ENCODE results near the gene COX10. TPM values are rescaled to one million over a fixed set of nuclear protein-coding genes. Genes with fewer than 3 reads are reported as not detected.
A peak's percentile ranks its signal among the peaks of the same experiment; 100 is the strongest.

The COX10 gene
- polyA plus RNA-seq, 3 donors from 2014 or later, result 15.5 to 18.6 (median 16.8) TPM

DNA sequence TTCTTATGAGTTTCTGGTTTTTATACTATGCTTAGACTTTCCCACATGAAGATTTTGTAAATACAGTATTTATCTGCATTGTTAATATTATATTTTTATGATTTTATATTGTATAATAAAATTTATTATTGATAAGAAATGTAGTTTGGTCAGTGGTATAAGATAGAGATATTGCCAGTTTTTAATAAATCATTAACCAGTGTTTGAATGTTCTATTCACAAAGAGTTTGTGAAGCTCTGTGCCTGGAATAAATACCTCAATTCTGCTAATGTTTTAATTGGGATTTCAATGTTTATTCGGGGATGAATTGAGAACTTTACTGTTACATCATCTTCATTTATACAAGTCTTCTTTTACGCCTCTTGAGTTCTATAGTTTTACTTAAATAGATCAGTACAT lies 16.9 kb downstream of the COX10 start:
- peaks cover 0 to 4% (median 3%) of the 10 kb centered on the region in 3 donors for H3K27me3 Mint-ChIP-seq (ENCODE audit: low read depth in 3 of 3)
- no peak overlapping the region for H3K27ac Mint-ChIP-seq
- no peak overlapping the region for H3K4me3 Mint-ChIP-seq
- no peak for DNase-seq
- no peaks in the 10 kb centered on the region for H3K9me3 Mint-ChIP-seq
- H3K4me1 Mint-ChIP-seq, result peaks cover 0 to 8% of the 10 kb centered on the region in 2 donors
- H3K36me3 Mint-ChIP-seq, result peaks cover 4 to 18% (median 14%) of the 10 kb centered on the region in 3 donors

DNA sequence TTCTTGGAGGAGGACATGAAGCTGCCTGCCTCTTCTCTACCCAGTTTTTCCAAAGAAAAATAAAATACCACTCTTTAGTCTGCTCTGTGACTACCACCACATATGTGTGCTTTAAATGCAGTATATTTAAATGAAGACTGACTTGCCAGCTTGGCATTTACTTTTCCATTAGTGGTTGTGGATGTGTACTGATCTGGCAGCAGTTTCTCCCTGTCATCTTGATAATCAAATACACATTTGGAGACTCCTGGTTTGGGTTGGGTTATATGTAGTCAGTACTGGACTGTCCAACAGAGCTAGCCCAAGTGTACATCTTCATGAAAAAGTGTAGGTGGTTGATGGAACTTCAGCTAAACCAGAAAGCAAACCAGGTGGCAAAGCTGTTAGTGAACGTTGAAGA lies 19.9 kb downstream of the COX10 start:
- DNase-seq, result no peak
- no peaks in the 10 kb centered on the region for H3K9me3 Mint-ChIP-seq
- no peak overlapping the region for H3K4me3 Mint-ChIP-seq
- H3K27me3 Mint-ChIP-seq (ENCODE audit: low read depth in 3 of 3), result peaks cover 0 to 4% (median 3%) of the 10 kb centered on the region in 3 donors
- H3K4me1 Mint-ChIP-seq, result peaks cover 2 to 25% of the 10 kb centered on the region in 2 donors
- H3K27ac Mint-ChIP-seq, result no peak overlapping the region
- peaks cover 0 to 14% (median 9%) of the 10 kb centered on the region in 3 donors for H3K36me3 Mint-ChIP-seq

DNA sequence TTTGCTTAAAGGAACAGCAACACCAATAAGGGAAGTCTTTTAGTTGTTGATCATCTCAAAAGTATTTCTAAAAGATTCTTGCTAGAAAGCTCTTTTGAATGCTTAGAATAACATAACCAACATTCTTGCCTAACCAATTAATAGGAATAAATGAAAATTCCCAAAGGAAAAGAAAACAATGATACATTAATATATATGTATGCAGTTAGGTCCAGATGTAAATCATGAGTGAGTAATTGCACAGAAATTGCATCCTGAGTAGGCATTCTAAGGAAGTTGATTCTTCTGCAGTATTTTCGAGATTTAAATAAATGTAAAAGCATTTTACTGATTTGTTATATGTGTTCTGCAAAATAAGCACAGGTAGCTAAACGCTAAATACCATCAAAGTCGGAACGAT lies 22.1 kb downstream of the COX10 start:
- Mint-ChIP-seq H3K27ac (no peak overlapping the region), H3K9me3 (no peaks in the 10 kb centered on the region), H3K27me3 (ENCODE audit: low read depth in 3 of 3) (peaks cover 0 to 4% (median 3%) of the 10 kb centered on the region in 3 donors), H3K4me1 (peaks cover 2 to 31% of the 10 kb centered on the region in 2 donors), H3K4me3 (no peak overlapping the region), H3K36me3 (peaks cover 0 to 14% (median 9%) of the 10 kb centered on the region in 3 donors)
- no peak for DNase-seq

DNA sequence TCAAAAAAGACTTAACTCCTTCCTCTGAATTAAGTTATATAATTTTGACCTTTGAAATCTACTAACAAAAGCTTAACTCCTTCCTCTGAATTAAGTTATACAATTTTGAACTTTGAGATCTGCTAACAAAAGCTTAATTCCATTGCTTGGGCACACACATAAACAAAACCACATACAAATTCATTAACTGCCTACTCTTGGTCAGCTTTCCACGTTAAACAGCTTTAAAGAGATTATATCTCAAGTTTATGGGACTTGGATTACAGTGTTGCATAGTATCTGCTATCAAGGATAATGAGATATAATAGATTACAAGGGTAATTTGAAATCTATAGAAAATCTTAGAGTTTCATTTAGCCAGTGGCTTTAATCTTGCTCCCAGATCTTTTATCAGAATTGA lies 23.5 kb downstream of the COX10 start:
- H3K36me3 Mint-ChIP-seq, result peaks cover 0 to 8% (median 3%) of the 10 kb centered on the region in 3 donors
- H3K27me3 Mint-ChIP-seq (ENCODE audit: low read depth in 3 of 3), result peaks cover 0 to 4% (median 1%) of the 10 kb centered on the region in 3 donors
- no peaks in the 10 kb centered on the region for H3K9me3 Mint-ChIP-seq
- peaks cover 2 to 31% of the 10 kb centered on the region in 2 donors for H3K4me1 Mint-ChIP-seq
- H3K4me3 Mint-ChIP-seq, result no peak overlapping the region
- H3K27ac Mint-ChIP-seq, result no peak overlapping the region
- no peak for DNase-seq

DNA sequence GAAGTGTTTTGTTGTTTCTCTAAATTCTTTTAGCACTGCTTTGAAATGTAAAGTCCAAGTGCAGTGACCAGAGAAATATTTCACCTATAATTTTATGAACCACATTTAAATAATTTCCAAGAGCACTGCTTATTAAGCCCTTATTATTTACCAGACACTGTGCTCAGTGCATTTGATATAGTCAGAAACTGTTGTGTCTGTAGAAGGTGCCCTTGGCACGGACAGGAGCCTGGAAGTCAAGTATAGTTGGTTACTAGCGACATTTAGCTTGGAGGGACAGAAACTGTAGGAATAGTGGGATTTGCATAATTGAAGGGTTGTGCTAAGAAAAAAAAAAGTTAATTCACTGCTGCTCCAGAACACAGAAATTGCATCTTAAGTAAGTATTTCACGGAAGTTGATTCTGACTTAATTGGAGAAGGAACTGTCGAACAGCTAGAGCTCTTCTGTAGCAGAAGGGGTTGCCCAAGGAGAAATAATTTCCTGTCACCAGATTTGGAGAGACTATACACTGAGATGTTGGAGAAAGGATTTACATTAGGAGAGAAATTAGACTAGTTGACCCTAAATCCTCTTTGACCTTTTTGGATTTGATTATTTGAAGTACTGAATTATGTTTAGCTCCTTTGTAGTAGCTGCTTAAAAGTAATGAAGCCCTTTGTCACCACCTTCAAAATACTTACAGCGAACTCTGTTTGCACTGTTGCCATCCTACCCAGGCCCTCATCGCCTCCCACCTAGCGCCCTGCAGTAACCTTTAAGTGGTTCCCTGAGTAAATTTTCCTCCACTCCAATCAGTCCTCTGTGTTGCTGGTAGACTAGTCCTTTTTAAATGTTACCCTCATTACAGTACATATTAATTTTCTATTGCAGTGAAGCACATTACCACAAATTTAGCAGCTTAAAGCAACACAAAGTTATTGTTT lies 25.6 kb downstream of the COX10 start:
- Mint-ChIP-seq H3K9me3 (no peaks in the 10 kb centered on the region), H3K36me3 (peaks cover 0 to 1% (median under 1%) of the 10 kb centered on the region in 3 donors), H3K27ac (no peak overlapping the region), H3K27me3 (ENCODE audit: low read depth in 3 of 3) (no peaks in the 10 kb centered on the region), H3K4me1 (peaks cover 2 to 23% of the 10 kb centered on the region in 2 donors), H3K4me3 (no peak overlapping the region)
- no peak for DNase-seq

DNA sequence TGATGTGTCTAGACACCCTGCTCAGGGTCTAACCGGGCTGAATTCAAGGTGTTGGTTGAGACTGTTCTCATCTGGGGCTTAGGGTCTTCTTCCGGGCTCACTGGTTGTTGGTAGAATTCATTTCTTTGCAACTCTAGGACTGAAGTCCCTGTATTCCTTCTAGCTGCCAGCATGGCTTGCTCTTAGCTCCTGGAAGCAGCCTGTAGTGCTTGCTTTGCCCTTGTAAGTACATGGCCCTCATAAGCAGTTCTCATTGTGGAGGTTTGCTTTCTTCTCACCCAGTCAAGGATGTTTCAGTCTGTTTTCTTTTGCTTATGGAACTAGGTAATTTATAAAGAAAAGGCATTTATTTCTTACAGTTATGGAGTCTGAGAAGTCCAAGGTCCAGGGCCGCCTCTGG lies 26.3 kb downstream of the COX10 start:
- Mint-ChIP-seq H3K9me3 (no peaks in the 10 kb centered on the region), H3K27ac (no peak overlapping the region), H3K4me3 (no peak overlapping the region), H3K36me3 (no peaks in the 10 kb centered on the region), H3K27me3 (ENCODE audit: low read depth in 3 of 3) (no peaks in the 10 kb centered on the region), H3K4me1 (peaks cover 2 to 23% of the 10 kb centered on the region in 2 donors)
- DNase-seq, result no peak

DNA sequence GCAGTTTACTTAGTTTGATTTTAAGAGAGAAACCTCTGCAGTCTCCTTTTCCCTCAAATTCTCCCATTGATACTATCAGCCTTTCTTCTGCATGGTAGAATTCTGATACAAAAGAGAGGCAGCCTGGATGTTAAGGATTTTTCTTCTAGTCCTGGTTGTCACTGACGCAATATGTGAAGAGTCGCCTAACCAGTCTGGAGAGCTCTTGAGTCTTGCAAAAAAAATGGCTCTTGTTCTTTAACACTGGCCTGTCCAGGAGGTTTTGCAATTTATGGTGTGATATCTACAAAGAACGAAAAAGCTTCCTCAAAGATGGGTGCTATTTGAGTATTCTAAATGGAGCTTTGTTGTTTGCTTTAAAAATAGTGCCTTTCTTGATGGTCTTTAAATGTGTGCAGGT lies 28.9 kb downstream of the COX10 start:
- DNase-seq, result no peak
- Mint-ChIP-seq H3K27ac (no peak overlapping the region), H3K4me1 (peaks cover 0 to 6% of the 10 kb centered on the region in 2 donors), H3K36me3 (peaks cover 0 to 7% (median 3%) of the 10 kb centered on the region in 3 donors), H3K27me3 (ENCODE audit: low read depth in 3 of 3) (no peaks in the 10 kb centered on the region), H3K4me3 (no peak overlapping the region), H3K9me3 (no peaks in the 10 kb centered on the region)

DNA sequence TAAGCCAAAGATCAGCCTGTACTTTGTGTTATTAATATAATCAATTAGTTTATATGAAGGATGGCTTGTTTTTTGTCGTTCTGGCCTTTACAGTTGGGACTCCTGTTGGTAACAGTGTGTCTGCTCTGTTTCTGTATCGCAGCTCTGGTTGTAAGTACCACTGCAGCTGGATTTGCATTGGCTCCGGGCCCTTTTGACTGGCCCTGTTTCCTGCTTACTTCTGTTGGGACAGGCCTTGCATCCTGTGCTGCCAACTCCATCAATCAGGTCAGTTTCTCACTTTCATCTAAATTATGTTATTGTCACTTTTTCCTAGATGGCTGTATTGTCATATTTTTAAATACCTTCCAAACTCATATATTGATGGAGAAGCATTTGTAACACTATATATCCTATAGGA lies 32.7 kb downstream of the COX10 start:
- no peaks in the 10 kb centered on the region for H3K9me3 Mint-ChIP-seq
- H3K27ac Mint-ChIP-seq, result peak overlapping the region in 2 of 6 donors; percentile 8 to 39
- no peaks in the 10 kb centered on the region for H3K4me1 Mint-ChIP-seq

DNA sequence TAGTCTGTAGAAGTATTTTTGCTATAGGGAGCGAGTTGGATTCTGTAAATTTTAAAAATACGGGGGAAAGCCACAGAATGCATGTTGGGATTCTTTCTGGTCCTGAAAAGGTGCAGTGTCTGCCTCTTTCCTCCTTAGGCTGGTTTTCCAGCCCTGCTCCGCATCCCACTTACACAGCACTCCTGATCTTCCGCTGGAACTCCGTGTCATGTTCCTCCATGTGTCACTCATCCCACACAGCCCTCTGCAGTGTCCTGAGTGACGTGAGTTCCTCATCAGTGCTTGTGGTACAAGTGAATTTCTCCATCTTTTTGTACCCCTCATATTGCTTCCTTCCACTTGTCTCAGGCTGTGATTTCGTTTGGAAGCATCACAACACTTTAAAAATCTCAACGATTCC lies 34.5 kb downstream of the COX10 start:
- H3K36me3 Mint-ChIP-seq, result peaks cover 4 to 15% (median 11%) of the 10 kb centered on the region in 3 donors
- peaks cover 6 to 15% of the 10 kb centered on the region in 2 donors for H3K4me1 Mint-ChIP-seq
- no peak for DNase-seq
- H3K27me3 Mint-ChIP-seq (ENCODE audit: low read depth in 3 of 3), result peaks cover 0 to 2% (median 0%) of the 10 kb centered on the region in 3 donors
- no peak overlapping the region for H3K4me3 Mint-ChIP-seq
- H3K9me3 Mint-ChIP-seq, result no peaks in the 10 kb centered on the region
- H3K27ac Mint-ChIP-seq, result no peak overlapping the region

More for the DNA sequence above, 32.7 kb downstream of the COX10 start:
- DNase-seq, result no peak
- Mint-ChIP-seq H3K36me3 (peaks cover 0 to 11% (median 10%) of the 10 kb centered on the region in 3 donors), H3K4me3 (no peak overlapping the region), H3K27me3 (ENCODE audit: low read depth in 3 of 3) (no peaks in the 10 kb centered on the region)

DNA sequence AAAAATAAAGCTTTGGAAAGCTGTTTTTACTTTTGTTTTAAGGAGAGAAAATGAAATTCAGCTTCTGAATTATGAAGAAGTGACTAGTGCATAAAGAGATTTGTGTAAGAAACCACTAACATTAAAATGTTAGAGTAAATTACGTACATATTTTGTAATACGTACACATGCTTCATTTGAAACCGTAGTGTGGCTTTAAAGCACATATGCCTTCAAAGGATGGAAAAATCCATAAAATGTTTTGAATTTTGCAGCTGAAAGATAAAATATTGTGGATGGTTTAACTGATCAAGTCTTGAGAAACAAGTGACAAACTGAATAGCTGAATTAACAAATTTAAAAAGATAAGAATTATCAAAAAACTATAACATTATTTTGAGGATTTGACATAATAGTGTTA lies 35.4 kb downstream of the COX10 start:
- no peak overlapping the region for H3K4me3 Mint-ChIP-seq
- H3K4me1 Mint-ChIP-seq, result peaks cover 6 to 15% of the 10 kb centered on the region in 2 donors
- H3K36me3 Mint-ChIP-seq, result peaks cover 4 to 15% (median 11%) of the 10 kb centered on the region in 3 donors
- H3K27me3 Mint-ChIP-seq (ENCODE audit: low read depth in 3 of 3), result peaks cover 0 to 2% (median 0%) of the 10 kb centered on the region in 3 donors
- DNase-seq, result no peak
- H3K27ac Mint-ChIP-seq, result no peak overlapping the region
- no peaks in the 10 kb centered on the region for H3K9me3 Mint-ChIP-seq

DNA sequence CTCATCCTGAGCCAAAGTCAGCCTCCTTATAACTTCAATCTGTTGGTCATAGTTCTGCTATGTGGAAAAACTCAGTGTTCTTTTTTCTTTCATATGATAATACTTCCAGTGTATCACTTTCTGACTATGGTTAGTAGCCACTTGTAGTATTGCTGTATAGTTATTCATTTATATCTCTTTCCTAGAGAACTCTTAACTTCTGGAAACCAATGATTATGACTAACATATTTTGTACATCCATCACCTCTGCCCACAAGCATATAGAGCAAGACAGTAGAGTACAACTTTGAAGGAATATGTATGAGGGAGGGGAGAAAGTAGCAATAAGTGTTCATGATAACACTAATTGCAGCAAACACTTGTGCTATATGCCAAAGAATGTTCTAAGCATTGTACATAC lies 38.6 kb downstream of the COX10 start:
- Mint-ChIP-seq H3K9me3 (no peaks in the 10 kb centered on the region), H3K27ac (peak overlapping the region in 1 of 6 donors; percentile 1), H3K36me3 (peaks cover 4 to 12% (median 4%) of the 10 kb centered on the region in 3 donors), H3K4me1 (peaks cover 6 to 15% of the 10 kb centered on the region in 2 donors), H3K4me3 (no peak overlapping the region), H3K27me3 (ENCODE audit: low read depth in 3 of 3) (peaks cover 0 to 2% (median 0%) of the 10 kb centered on the region in 3 donors)
- no peak for DNase-seq

DNA sequence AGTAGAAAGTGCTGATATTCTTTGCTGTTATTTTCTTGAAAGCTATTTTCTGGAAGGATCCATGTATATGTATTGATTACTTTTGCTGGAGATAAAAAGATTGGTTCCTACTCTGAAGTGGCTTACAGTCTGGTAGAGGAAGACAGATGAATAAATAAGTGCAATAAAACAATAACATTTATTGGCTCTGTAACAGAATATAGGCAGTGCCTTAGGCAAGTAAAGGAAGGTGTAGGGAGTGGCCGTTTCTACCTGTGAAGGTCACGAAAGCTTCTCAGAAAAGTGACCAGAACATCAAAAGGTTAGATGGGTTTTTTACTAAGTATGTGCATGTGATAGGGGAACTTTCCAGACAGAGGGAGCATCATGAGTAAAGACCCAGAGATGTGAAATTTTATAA lies 43.1 kb downstream of the COX10 start:
- H3K36me3 Mint-ChIP-seq, result peaks cover 0 to 4% (median 3%) of the 10 kb centered on the region in 3 donors
- H3K9me3 Mint-ChIP-seq, result no peaks in the 10 kb centered on the region
- H3K27me3 Mint-ChIP-seq (ENCODE audit: low read depth in 3 of 3), result peaks cover 0 to 3% (median 0%) of the 10 kb centered on the region in 3 donors
- DNase-seq, result no peak
- H3K27ac Mint-ChIP-seq, result no peak overlapping the region
- H3K4me1 Mint-ChIP-seq, result peaks cover 30 to 41% of the 10 kb centered on the region in 2 donors
- no peak overlapping the region for H3K4me3 Mint-ChIP-seq

DNA sequence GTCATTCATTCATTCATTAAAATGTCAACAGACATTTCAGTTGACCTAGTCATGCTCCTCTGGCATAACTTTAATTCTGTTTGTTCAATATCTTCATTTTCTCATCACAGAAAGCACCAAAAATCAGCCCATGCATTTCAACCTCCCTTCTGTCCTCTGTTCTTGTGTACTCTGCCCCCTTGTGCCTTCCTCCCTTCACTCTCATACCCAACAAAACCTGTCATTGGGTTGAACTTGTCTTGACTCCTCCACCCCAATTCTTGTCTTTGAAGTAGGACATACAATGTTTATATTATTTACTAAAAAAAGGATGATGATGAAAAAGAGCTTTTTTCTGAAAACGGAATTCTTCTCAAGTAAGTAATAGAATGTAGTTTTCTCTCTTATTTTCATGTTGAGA lies 43.8 kb downstream of the COX10 start:
- H3K9me3 Mint-ChIP-seq, result no peaks in the 10 kb centered on the region
- no peak overlapping the region for H3K4me3 Mint-ChIP-seq
- H3K36me3 Mint-ChIP-seq, result no peaks in the 10 kb centered on the region
- H3K27me3 Mint-ChIP-seq (ENCODE audit: low read depth in 3 of 3), result peaks cover 0 to 1% (median 0%) of the 10 kb centered on the region in 3 donors
- peaks cover 27 to 34% of the 10 kb centered on the region in 2 donors for H3K4me1 Mint-ChIP-seq
- H3K27ac Mint-ChIP-seq, result peak overlapping the region in 2 of 6 donors; percentile 26 to 32
- no peak for DNase-seq
